Umbilical cord (tissue), 2 donors: Measurements from ENCODE around the gene PLCL2. TPM values are rescaled to one million over a fixed set of nuclear protein-coding genes. Genes with fewer than 3 reads are reported as not detected.
A peak's percentile ranks its signal among the peaks of the same experiment; 100 is the strongest.
"Not testable (repeated sequence)": the region's sequence is repeated elsewhere in the genome, so short reads cannot be mapped to it uniquely, and the experiment has no call there.

Source experiments
- DNase-seq: peaks from one replicate; pipeline ENCODE4 v3.0.0-alpha.2; 2015; ENCODE audit warnings: low spot score
- total RNA-seq: library from RNA; depleted of rRNA; stranded (reverse); fragments of >200 nt; gene quantifications from one replicate; pipeline ENCODE4 v1.2.3, GENCODE V29; 2014; ENCODE audit warnings: low replicate concordance; ENCODE audit not compliant: insufficient read depth

The PLCL2 gene
- total RNA-seq, 1 donor from 2014 or later, result 23.6 TPM

DNA sequence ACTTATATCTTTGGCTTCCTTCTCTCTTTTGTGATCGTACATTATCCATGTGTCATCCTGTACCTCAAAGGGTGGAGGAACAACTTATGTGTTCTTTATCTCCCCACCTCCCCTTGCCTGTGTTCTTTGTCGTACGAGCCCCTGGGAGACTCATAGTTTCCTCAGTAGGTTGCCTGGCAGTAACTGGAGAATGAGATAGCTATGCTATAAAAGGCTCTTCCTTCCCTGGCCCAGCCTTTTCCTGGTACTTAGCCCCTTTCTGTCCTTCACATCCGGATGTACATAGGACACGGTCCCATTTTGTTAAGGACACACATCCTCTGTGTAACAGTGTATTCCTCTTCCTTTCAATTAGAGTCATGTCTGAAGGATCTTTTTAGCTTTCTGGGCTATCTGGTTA lies 32.1 kb downstream of the PLCL2 start:
- DNase-seq, result no peak

DNA sequence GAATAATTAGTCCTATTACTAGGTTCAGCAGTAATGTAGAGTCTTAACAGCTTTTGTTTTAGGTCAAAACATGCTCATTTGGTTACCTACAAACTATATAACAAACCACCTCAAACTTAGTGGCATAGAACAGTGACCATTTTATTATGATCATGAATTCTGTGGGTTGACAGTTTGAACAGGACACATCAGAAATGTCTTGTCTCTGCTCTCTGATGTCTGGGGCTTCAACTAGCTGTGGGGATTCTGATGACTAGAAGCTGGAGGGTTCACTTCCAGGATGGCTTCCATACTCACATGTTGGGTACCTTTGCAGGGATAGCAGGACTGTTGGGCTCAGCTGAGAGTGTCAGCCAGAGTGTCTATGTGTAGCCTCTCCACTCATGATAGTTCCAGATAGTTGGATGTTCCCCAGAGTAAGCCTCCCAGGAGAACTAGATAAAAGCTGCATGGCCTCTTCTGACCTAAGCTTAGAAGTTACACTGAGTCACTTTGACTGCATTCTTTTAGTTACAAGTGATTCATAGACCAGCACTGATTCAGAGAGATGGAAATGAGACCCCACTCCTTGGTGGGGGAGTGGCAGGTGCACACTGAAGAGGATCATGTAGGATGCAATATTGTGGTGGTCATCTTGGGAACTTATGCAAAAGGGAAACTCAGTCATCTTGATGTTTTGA lies 32.6 kb downstream of the PLCL2 start:
- DNase-seq, result no peak

- DNase-seq, result no peak
These were observed 33.4 kb downstream of the PLCL2 start for GRCh38 chr3:16917980-16918682.

GRCh38 chr3:16918683-16919025 lies 33.9 kb downstream of the PLCL2 start:
- DNase-seq, result no peak

DNA sequence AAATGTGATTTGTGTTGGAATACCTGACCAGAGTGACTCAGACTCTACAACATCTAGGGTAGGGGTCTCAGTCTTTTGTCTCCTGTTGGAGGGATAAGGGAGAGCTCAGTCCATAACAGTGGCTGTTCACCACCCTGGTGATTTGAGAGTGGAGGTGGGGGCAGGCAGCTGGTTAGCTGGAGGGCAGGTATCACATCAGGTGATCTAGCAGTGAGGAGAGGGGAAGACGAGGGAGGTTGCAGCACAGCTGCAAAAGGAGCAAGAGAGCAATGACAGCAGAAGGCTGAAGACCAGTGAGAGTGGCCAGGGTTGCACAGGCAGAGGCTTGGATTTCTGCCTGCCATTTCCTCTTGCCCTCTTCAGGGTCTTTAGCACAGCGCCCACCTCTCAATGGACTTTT lies 38.4 kb downstream of the PLCL2 start:
- DNase-seq, result no peak

DNA sequence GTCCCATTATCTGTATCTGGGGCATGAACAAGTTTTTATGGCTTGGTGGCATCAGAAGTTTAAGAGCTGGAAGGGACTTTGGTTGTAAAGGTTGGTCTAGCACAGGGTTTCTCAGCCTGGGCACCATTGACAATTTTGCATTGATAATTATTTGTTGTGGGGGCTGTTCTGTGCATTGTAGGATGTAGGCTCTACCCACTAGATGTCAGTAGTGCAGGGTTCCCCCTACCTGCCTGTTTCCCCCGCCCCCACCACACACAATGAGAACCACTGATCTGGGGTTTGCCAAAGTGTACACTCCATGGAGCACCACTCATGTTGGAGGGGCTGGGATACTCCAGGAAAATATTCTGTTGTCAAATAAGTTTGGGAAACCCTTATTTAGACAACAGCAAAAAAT lies 42.7 kb downstream of the PLCL2 start:
- DNase-seq, result no peak

GRCh38 chr3:16928386-16929132 lies 43.8 kb downstream of the PLCL2 start:
- no peak for DNase-seq

- DNase-seq, result no peak
These were observed 44.6 kb downstream of the PLCL2 start for GRCh38 chr3:16929311-16929710.

DNA sequence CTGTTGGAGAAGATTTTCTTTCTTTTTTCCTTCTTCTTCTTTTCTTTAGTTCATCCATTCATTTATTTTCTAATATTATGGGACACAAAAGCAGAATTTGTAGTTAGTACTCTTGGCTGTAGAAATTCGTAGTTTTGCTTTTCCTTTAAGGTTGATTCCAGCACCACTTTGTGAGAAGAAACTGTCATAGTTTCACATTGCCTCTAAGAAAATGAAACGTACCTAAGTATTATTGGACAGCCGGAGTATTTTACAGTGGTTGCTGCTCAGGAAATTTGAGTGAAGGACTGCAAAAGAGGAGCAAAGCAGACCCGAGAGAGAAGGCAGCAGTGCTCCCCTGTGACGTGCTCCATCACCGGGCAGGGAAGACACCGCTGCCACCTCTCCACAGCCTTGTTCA lies 48.1 kb downstream of the PLCL2 start:
- no peak for DNase-seq

DNA sequence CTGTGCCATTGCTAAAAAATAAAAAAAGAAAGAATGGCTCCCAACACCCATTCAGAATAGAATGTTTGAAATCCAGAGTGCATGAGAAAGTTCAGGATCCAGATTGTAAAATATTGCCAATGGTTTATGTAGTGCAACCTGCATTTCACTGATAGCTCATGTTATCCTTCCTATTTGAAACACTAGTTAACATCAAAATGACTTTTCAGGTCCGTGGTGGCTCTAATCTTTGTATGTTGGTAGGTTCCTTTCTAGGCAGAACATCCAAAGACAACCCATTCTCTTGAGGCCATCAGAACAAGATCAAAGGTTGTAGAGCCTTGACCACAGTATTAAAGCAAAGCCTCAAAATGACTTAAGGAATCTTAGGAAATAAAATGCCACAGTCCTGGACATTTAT lies 51.0 kb downstream of the PLCL2 start:
- DNase-seq, result no peak

DNA sequence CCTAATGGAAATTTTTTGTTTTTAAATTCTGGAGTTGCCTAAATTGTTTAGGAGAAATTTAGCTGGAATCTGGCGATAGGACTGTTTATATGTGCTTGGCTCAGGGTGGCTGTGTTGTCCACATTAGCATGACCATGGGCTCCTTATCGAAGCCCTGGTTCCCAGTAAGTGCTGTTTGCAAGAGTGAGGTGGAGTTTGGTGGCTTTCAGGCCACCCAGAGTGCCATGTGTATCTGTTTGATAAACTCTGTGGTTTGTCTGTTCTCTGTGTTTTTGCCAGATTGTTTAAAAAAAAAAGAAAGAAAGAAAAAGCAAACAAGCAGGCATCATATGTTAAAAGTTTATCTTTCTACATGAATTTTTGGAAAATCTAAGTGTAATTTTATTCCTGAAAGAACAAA lies 51.5 kb downstream of the PLCL2 start:
- DNase-seq, result peak; percentile 10

DNA sequence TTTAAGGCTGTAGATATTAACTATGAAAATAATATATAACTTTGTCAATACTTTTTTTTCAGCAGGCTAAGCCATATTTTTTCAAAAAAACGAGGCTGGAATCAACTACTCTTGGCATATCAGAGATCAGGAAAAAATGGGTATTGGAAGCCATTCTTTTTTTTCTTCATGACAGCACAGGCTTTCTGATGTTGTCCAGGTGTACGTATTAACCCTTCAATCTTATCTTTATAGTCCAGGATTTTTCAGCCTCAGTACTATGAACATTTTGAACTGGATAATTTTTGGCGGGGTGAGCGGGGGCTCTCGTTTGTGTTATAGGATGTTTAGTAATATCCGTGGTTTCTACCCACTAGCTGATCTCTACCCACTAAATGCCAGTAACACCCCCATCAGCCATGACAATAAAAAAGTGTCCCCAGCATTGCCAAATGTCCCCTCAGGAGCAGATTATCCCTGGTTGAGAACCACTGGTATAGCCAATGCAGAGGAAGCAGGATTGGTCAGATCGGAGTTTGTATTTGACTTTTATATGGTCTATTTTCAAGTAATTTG lies 52.0 kb downstream of the PLCL2 start:
- no peak for DNase-seq

- no peak for DNase-seq
These were observed 52.6 kb downstream of the PLCL2 start for GRCh38 chr3:16937326-16937845.

GRCh38 chr3:16940769-16941700 lies 56.3 kb downstream of the PLCL2 start:
- DNase-seq, result peak; percentile 61

DNA sequence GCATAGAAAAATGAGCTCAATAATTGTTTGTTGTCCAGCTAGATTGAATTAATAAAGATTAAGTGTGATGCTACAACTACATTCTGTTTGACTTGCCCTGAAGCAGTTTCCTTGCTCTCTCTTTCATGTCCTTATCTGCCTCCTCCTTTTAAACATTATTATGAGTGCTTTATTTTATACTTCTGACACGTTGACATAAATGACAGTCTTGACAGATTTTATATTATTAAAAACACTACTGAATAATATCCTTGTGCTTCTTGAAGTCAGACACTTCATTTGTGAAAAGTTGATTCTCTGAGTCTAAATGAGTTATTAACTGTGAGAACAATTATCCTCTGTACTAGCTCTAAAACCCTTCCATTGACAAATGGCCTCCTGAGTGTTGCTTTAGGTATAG lies 58.2 kb downstream of the PLCL2 start:
- DNase-seq, result no peak

GRCh38 chr3:16943857-16944256 lies 59.1 kb downstream of the PLCL2 start:
- DNase-seq, result no peak

DNA sequence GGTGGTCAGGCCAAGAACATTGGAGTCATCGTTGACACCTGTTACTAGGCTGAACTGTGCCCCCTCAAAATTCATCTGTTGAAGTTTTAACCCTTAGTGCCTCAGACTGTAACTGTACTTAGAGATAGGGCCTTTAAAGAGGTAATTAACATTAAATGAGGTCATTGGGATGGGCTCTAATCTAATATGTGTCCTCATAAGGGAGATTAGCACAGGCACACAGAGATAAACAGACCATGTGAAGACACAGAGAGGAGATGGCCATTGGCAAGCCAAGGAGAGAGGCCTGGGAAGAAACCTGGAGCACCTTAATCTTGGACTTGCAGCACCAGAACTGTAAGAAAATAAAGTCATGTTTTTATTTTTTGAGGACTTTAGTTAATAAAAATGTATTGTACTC lies 59.6 kb downstream of the PLCL2 start:
- no peak for DNase-seq

DNA sequence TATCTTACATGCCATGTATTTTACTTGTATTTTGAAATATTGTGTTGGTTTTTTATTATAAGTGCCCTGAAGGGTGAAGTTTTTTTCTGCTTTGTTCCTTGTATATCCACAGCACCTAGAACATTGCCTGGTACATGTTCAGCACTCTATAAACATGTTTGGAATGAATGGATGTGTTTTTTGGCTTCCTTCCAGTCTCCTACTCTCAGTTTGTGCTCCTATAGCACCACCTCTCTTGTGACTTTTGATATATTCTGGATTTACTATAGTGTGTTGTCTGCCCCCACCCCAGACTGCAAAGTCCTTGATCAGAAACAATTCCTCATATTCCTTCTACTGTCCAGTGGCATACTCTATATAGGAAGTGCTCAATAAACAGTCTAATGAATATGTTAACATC lies 60.6 kb downstream of the PLCL2 start:
- no peak for DNase-seq

GRCh38 chr3:16950282-16950681 lies 65.5 kb downstream of the PLCL2 start:
- DNase-seq, result no peak

DNA sequence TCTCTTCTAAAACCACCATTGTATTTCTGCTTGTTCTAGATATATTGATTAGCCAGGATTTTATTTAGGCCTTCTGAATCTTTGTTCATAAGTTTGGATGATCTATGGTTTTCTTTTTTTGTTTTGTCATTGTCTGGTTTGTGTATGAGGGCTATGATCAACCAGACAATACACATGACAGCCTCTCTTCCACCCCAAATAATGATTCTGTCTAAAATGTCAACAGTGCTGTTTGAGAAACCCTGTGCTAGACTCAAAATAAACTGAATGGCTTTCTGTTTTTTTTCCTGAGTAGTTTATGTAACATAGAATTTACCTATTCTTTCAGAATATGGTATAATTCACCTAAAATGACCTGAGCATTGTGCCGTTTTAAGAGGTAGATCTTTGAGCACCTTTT lies 66.1 kb downstream of the PLCL2 start:
- no peak for DNase-seq

GRCh38 chr3:16957852-16958251 lies 73.1 kb downstream of the PLCL2 start:
- not testable (repeated sequence) for DNase-seq
